CD4-positive, CD25-positive, alpha-beta regulatory T cell (primary cell): ENCODE measurements around the gene BPNT1. TPM values are rescaled to one million over a fixed set of nuclear protein-coding genes. Genes with fewer than 3 reads are reported as not detected.

Experiments
- ATAC-seq, 2 donors: fragments of 150-1000 bp; cut with Tn5 transposase; one replicate each; pipeline ENCODE4 v1.10.0; 2021; ENCODE audit warnings: low read depth in 2 of 2, moderate number of reproducible peaks in 2 of 2, moderate library complexity in 1 of 2
- DNase-seq, 3 donors: peaks; one replicate each; pipeline versions ENCODE4 v3.0.0 to v3.0.0-alpha.2; 2012 to 2022; ENCODE audit warnings: mixed read lengths in 1 of 3
- H3K27ac ChIP-seq: one replicate; pipeline ENCODE4 v1.7.0; 2013; ENCODE audit warnings: mild to moderate bottlenecking, low read length; ENCODE audit not compliant: insufficient read depth, poor library complexity, severe bottlenecking
- H3K27me3 ChIP-seq: one replicate; pipeline ENCODE4 v1.7.0; 2013; ENCODE audit warnings: low read length; ENCODE audit not compliant: control insufficient read depth, insufficient read depth
- H3K36me3 ChIP-seq: one replicate; pipeline ENCODE4 v1.7.0; 2013; ENCODE audit warnings: mild to moderate bottlenecking, low read length, moderate library complexity; ENCODE audit not compliant: control insufficient read depth, insufficient read depth
- H3K4me1 ChIP-seq: 2 replicates; pipeline ENCODE4 v1.7.0; 2013; ENCODE audit warnings: mild to moderate bottlenecking, low read length; ENCODE audit not compliant: insufficient read depth, control insufficient read depth, poor library complexity, severe bottlenecking
- H3K4me3 ChIP-seq: one replicate; pipeline ENCODE4 v1.7.0; 2013; ENCODE audit warnings: low read depth, mild to moderate bottlenecking, low read length, moderate library complexity
- H3K9me3 ChIP-seq, 2 experiments: 1 replicate in 1 of 2; 2 replicates in 1 of 2; pipeline ENCODE4 v1.7.0; 2013; ENCODE audit warnings: low read length in 2 of 2, mild to moderate bottlenecking in 1 of 2, moderate library complexity in 1 of 2; ENCODE audit not compliant: control insufficient read depth in 2 of 2
- H3K27ac Mint-ChIP-seq, 3 donors: one replicate each; pipeline ENCODE4 v1.8.0; 2020 to 2022; ENCODE audit warnings: mild to moderate bottlenecking in 3 of 3, mixed read lengths in 3 of 3, moderate library complexity in 2 of 3
- H3K27me3 Mint-ChIP-seq: one replicate; pipeline ENCODE4 v1.8.0; 2022; ENCODE audit warnings: mild to moderate bottlenecking, mixed read lengths
- H3K36me3 Mint-ChIP-seq: one replicate; pipeline ENCODE4 v1.8.0; 2020; ENCODE audit warnings: mixed read lengths
- H3K4me1 Mint-ChIP-seq, 4 donors: one replicate each; pipeline ENCODE4 v1.8.0; 2020 to 2022; ENCODE audit warnings: mixed read lengths in 4 of 4, mild to moderate bottlenecking in 1 of 4
- H3K4me3 Mint-ChIP-seq, 4 donors: one replicate each; pipeline ENCODE4 v1.8.0; 2020 to 2022; ENCODE audit warnings: mild to moderate bottlenecking in 4 of 4, mixed read lengths in 4 of 4, moderate library complexity in 3 of 4
- H3K9me3 Mint-ChIP-seq, 7 donors: one replicate each; pipeline ENCODE4 v1.8.0; 2020 to 2022; ENCODE audit warnings: mixed read lengths in 7 of 7, mild to moderate bottlenecking in 3 of 7, moderate library complexity in 2 of 7
- polyA plus RNA-seq, 4 donors: library from polyadenylated mRNA; unstranded; fragments of 300-500 nt; fragmentation: Illumina TruSeq; gene quantifications; one replicate each; pipeline ENCODE4 v1.2.3, GENCODE V29; 2021
- total RNA-seq: library from RNA; stranded (reverse); gene quantifications from one replicate; pipeline ENCODE4 v1.2.3, GENCODE V29; 2022

Gene BPNT1, protein sequence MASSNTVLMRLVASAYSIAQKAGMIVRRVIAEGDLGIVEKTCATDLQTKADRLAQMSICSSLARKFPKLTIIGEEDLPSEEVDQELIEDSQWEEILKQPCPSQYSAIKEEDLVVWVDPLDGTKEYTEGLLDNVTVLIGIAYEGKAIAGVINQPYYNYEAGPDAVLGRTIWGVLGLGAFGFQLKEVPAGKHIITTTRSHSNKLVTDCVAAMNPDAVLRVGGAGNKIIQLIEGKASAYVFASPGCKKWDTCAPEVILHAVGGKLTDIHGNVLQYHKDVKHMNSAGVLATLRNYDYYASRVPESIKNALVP
- total RNA-seq (7.7 TPM), polyA plus RNA-seq (10 to 100 TPM; 15.0 to 24.0 (median 16.0) TPM)

DNA sequence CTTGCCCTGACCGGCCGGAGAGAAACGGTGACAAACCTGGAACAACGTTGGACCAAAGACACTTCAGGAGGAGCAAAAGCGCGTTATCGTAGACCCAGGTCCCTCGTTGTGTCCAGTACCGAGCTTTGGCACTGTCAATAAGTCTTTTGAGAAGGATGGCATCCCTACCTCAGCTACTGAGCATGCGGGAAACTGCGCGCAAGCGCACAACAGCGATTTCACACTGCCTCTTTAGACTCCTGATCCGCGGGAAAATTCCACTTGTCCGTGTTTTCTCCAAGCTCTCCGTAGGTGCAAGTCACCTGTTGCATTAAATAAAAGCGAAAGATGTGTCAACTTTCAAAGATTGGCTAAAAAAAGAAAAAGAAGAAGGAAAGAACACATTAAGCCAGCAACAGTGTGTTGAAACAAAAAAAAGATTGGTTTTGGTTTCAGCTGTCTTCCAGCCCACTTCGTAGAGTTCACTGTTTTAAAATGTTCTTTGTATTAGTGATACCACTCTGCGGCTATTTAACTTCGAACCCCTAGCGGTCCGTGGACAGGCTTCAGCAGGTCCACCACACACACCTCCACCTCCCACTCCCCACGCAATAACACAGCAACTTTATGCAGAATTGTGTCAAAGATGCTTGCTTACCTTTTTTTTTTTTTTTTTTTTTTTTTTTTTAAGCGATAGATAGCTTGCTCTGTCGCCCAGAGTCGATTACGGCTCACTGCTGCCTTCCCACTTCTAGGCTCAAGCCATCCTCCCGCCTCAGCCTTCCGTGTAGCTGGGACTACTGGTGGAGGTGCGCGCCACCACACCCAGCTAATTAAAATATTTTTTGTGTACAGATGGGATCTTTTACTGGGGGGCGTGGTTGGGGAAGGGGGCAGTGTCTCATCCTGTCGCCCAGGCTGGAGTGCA is at the start of gene BPNT1:
BPNT1 (minus strand) TSS at position 139 of the 907 bp plus-strand sequence. CDS start 9,942 bp downstream, outside the sequence.
- Histone ChIP-seq H3K9me3 (no peaks in the 10 kb centered on the region), H3K27ac (peak within 1 kb of the TSS; percentile 79), H3K4me3 (peak within 1 kb of the TSS; percentile 100), H3K4me1 (peaks cover 17% of the 10 kb centered on the region), H3K27me3 (no peaks in the 10 kb centered on the region), H3K36me3 (no peaks in the 10 kb centered on the region)
- peaks cover 4% of the 10 kb centered on the region for H3K27me3 Mint-ChIP-seq
- H3K4me1 Mint-ChIP-seq: peaks cover 16 to 32% (median 22%) of the 10 kb centered on the region in 4 donors
- peak within 1 kb of the TSS; percentile 87 to 96 (median 95) for H3K27ac Mint-ChIP-seq
- DNase-seq (peak; percentile 97 to 98 (median 98)), ATAC-seq (peak; percentile 73 to 77)
- peaks cover 0 to 2% (median 0%) of the 10 kb centered on the region in 7 donors for H3K9me3 Mint-ChIP-seq
- peaks cover 2% of the 10 kb centered on the region for H3K36me3 Mint-ChIP-seq
- H3K4me3 Mint-ChIP-seq: peak within 1 kb of the TSS; percentile 90 to 98 (median 94)

DNA sequence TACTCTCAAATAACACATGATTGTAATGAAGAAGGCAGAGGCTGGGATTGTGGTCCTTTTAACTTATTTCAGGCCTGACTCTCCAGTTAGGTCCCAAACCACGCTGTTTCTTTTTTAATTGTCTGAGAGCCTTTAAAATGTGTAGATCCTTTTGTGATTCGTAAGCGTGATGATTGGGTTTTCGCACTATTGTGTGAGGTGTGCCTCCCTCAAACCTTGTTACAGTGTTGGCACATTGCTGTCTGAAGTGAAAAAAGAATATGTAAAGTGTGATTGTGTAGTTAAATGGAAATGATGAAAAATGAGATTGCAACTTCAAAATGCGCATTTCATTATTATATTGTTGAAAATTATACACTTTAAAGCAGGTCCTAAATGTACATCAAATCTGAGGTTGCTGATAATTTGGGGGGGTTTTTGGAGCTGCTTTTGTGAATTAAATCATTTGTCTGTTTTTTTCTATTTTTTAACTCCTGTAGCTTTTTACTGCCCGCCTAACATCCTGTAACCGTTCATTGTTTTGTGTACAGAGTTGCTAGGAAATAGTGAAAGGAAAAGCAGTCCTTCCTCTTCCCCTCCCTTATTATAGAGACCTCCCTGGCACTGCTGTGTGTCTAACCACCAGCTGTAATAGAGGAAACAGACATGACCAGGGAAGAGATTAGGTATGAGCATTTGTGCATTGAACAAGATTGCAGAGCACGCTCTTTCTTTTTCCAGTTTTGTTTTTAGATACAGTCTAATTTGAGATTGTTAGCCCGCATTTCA is 47.6 kb upstream of the BPNT1 start:
- no peaks in the 10 kb centered on the region for H3K27me3 Mint-ChIP-seq
- peaks cover 52% of the 10 kb centered on the region for H3K36me3 Mint-ChIP-seq
- peak overlapping the region in 2 of 3 donors; percentile 38 to 40 for H3K27ac Mint-ChIP-seq
- Histone ChIP-seq H3K9me3 (no peaks in the 10 kb centered on the region), H3K4me3 (no peak overlapping the region), H3K36me3 (peaks cover 78% of the 10 kb centered on the region), H3K4me1 (no peaks in the 10 kb centered on the region), H3K27ac (no peak overlapping the region), H3K27me3 (no peaks in the 10 kb centered on the region)
- DNase-seq (peak in 1 of 3 donors; percentile 34), ATAC-seq (peak; percentile 34 to 40)
- H3K9me3 Mint-ChIP-seq: no peaks in the 10 kb centered on the region
- H3K4me3 Mint-ChIP-seq: no peak overlapping the region
- peaks cover 1 to 8% (median 7%) of the 10 kb centered on the region in 4 donors for H3K4me1 Mint-ChIP-seq

DNA sequence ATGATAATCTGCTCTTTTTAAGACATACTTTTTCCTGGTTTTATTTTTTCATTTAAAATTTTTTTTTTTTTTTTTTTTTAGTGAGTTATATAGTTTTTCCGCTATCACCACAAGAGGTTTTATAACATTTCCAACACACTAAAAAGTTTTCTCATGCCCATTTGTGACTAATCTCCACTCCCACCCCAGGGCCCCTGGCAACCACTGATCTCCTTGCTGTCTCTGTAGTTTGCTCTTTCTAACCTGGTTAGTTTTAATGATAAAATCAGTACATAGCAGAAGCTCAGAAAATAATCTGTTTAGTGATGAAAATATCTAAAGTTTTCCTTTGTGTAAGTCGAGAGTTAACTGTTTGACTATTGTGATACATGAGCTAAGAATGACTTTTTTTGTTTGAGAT is 46.2 kb upstream of the BPNT1 start:
- ATAC-seq: no peak
- no peak for DNase-seq
- no peaks in the 10 kb centered on the region for H3K9me3 Mint-ChIP-seq
- H3K27ac Mint-ChIP-seq: no peak overlapping the region
- H3K9me3 ChIP-seq: no peaks in the 10 kb centered on the region
- no peaks in the 10 kb centered on the region for H3K27me3 ChIP-seq
- no peaks in the 10 kb centered on the region for H3K4me1 ChIP-seq
- H3K4me3 Mint-ChIP-seq: no peak overlapping the region
- H3K36me3 ChIP-seq: peaks cover 70% of the 10 kb centered on the region
- H3K4me3 ChIP-seq: no peak overlapping the region
- peaks cover 45% of the 10 kb centered on the region for H3K36me3 Mint-ChIP-seq
- peaks cover 5 to 9% (median 8%) of the 10 kb centered on the region in 4 donors for H3K4me1 Mint-ChIP-seq
- no peaks in the 10 kb centered on the region for H3K27me3 Mint-ChIP-seq
- no peak overlapping the region for H3K27ac ChIP-seq

DNA sequence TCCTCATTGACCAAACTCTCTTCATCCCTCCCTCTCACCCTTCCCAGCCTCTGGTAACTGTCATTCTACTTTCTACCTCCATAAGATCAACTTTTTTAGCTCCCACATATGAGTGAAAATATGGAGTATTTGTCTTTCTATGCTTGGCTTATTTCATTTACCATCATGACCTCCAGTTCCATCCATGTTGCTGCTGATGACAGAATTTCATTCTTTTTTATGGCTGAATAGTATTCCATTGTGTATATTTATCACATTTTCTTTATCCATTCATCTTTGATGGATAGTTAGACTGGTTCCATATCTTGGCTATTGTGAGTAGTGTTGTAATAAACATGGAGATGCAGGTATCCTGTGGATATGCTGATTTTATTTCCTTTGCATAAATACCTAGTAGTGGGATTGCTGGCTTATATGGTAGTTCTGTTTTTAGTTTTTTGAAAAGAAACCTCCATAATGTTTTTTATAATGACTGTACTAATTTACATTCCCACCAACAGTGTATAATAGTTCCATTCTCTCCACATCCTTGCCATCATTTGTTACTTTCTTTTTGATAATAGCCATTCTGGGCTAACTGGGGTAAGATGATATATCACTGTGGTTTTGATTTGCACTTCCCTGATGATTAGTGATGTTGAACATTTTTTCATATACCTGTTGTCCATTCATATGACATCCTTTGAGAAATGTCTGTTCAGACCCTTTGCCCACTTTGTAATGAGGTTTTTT is 40.1 kb upstream of the BPNT1 start:
- H3K27ac ChIP-seq: no peak overlapping the region
- no peaks in the 10 kb centered on the region for H3K27me3 ChIP-seq
- H3K27ac Mint-ChIP-seq: peak overlapping the region in 1 of 3 donors; percentile 33
- H3K27me3 Mint-ChIP-seq: no peaks in the 10 kb centered on the region
- H3K9me3 Mint-ChIP-seq: peaks cover 0 to 10% (median 0%) of the 10 kb centered on the region in 7 donors
- peaks cover 69% of the 10 kb centered on the region for H3K36me3 ChIP-seq
- peaks cover 57% of the 10 kb centered on the region for H3K36me3 Mint-ChIP-seq
- H3K9me3 ChIP-seq: no peaks in the 10 kb centered on the region
- no peak overlapping the region for H3K4me3 ChIP-seq
- no peaks in the 10 kb centered on the region for H3K4me1 ChIP-seq
- H3K4me3 Mint-ChIP-seq: no peak overlapping the region
- no peak for ATAC-seq
- DNase-seq: no peak
- H3K4me1 Mint-ChIP-seq: peaks cover 3 to 18% (median 8%) of the 10 kb centered on the region in 4 donors

DNA sequence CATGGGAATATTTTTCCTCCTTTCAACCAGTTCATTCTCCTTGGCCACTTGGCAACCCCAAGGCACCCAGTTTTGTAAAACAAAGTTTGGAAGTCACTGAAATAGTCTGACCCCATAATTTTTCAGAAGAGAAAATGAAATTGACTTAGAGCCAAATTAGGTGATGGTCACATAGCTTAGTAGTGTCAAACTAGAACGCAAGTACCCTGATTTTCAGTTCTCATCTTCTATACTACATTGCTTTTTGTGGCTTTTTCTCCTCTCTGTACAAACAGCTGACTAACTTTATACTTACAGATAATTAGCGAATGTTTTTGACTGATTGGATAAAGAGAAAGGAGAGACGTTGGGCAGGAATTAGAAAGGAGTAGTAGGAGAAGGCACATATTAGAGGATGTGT is 37.5 kb upstream of the BPNT1 start:
- Histone ChIP-seq H3K9me3 (no peaks in the 10 kb centered on the region), H3K27me3 (no peaks in the 10 kb centered on the region), H3K36me3 (peaks cover 54% of the 10 kb centered on the region), H3K27ac (no peak overlapping the region), H3K4me3 (no peak overlapping the region), H3K4me1 (no peaks in the 10 kb centered on the region)
- Mint-ChIP-seq H3K36me3 (peaks cover 41% of the 10 kb centered on the region), H3K27me3 (no peaks in the 10 kb centered on the region), H3K27ac (no peak overlapping the region), H3K4me3 (no peak overlapping the region), H3K9me3 (peaks cover 0 to 10% (median 0%) of the 10 kb centered on the region in 7 donors), H3K4me1 (peaks cover 11 to 18% (median 14%) of the 10 kb centered on the region in 4 donors)
- no peak for DNase-seq
- no peak for ATAC-seq

DNA sequence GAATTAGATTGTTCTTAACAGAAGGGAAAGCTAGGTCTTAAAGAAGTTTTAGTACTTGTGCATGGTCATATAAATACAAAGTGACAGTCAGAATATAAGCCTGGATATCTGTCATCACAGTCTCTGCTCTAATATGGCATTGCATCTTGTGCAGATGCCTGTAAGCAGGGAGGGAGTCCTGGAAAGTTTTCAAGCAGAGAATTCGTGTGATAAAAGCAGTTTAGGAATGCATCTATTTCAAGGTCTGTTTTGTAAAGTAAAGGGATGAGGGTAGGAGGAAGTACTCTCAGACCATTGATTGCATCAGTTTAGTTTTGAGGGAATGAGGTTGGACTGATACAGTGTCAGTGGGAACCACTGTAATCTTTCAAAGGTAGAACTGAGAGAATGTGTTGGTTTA is 35.0 kb upstream of the BPNT1 start:
- H3K27me3 Mint-ChIP-seq: no peaks in the 10 kb centered on the region

More for the DNA sequence above, 35.0 kb upstream of the BPNT1 start:
- ATAC-seq (no peak), DNase-seq (no peak)
- Mint-ChIP-seq H3K9me3 (peaks cover 0 to 3% (median 0%) of the 10 kb centered on the region in 7 donors), H3K4me3 (no peak overlapping the region), H3K4me1 (peaks cover 7 to 15% (median 13%) of the 10 kb centered on the region in 4 donors), H3K36me3 (peaks cover 30% of the 10 kb centered on the region), H3K27ac (peak overlapping the region in 1 of 3 donors; percentile 65)
- H3K9me3 ChIP-seq: no peaks in the 10 kb centered on the region
- H3K4me1 ChIP-seq: no peaks in the 10 kb centered on the region
- H3K36me3 ChIP-seq: peaks cover 39% of the 10 kb centered on the region
- no peak overlapping the region for H3K27ac ChIP-seq
- no peaks in the 10 kb centered on the region for H3K27me3 ChIP-seq
- H3K4me3 ChIP-seq: no peak overlapping the region
